Ramos (cell line): ENCODE measurements around the gene SP4.

Experiments
- in situ Hi-C: fragments of 300-500 bp; cut with MboI; formaldehyde crosslinking; loops from one replicate; pipeline ENCODE4 v1.14.3; 2022; ENCODE audit warnings: low sequenced_read_pairs; ENCODE audit not compliant: unreplicated experiment

SP4 gene

DNA sequence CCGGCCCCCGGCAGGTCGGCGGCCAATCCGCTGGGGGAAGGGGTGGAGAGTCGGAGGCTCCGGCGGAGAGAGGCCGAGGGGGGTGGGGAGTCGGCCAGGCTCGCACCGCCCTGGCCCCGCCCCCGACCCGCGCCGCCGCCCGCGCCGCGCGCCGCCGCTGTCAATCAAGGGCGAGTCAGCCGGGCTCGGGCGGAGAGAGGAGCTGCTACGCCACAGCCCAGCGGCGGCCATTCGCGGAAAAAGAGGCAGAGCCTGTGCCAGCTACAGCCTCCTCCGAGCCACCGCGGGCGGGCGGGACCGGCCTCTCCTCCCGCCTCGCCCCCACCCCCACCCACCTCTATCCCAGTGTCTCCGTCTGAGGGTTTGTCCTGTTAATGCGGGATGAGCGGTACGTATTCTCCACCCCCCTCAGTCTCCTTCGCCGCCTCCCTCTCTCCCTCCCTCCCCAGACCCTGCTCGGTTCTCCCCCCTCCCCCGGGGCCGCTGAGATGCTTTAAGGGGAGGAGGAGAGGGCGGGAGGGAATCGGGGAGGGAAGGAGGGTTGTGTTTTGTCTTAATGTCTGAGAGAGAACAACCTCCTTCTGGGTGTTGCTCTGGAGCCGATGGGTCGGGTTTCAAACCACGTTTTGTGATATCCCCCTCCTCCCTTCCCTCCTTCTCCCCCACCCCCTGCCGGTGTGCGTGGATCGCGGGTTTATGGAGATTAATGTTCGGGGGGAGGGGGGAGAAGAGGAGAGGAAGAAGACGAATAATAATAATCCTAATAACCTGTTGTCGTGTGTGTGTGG, at the start of gene SP4:
TSS of gene SP4 (plus strand) at position 213 of the 788 bp plus-strand sequence. CDS start at position 382, 169 bp downstream.
- in situ Hi-C loops, result no loop called here

DNA sequence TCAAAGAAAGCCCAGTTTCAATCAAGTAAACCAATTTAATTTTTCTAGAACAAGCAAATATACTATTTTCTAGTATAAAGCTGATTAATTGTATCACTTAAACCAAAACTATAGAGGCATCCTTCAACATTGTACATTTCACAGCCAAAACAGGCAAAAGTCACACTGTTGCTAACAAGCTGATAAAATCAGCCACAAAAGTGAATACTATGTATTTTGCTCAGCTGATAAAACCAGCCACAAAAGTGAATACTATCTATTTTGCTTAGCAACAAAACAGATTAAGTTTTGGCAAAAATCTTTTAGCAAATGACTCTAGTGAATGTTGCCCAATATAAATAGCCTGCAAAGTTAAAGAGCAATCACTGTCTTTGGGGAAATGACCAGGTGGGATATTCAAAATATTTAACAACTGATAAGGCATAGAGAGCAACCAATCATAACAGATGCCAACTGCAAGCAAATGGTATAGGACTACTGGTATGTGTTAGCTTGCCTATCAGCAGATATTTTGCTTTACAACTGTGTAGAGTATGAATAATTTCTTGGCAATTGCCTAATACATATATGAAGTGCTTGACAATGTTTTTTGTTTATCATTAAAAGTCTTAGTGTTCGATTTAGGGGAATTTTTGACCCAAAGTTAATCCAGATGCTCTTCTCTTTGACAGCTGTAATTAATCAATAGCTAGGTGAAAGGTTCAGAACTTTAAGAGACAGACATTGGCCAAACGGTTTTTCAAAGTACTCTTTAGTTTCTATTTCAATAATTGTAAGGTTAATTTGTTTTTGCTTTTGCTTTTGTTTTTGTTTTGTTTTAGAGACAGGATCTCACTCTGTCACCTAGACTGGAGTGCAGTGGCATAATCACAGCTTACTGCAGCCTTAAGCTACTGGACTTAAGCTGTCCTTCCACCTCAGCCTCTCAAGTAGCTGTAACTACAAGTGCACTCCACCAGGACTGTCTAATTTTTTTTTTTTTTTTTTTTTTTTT, 44.4 kb upstream of the SP4 start:
- in situ Hi-C loops, result no loop called here

DNA sequence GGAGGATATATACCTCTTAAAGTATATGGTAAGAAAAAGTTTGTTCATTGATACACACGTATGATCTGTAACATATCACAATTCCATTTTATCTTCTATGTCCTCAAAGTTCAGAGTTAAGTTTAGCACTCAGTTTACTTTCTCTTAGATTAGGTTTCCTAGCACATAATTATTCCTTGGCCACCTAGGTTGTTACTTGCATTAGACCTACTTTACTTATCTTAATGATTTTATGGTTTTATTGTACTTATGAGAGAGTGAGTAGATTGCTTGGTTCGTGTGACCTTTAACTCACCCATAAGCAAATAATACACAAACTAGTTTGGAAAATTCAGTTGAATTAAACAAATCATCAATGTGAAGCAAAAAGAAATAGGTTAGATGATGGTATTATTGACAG, 33.9 kb upstream of the SP4 start:
- in situ Hi-C loops, result no loop called here

DNA sequence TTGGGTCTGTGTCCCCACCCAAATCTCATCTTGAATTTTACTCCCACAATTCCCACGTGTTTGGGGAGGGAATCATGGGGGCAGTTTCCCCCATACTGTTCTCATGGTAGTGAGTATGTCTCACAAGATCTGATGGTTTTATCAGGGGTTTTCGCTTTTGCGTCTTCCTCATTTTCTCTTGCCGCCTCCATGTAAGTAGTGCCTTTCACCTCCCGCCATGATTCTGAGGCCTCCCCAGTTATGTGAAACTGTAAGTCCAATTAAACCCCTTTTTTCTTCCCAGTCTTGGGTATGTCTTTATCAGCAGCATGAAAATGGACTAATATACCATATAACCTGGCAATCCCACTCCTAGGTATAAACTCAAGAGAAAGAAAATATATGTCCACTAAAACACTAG, 25.9 kb upstream of the SP4 start:
- in situ Hi-C loops, result no loop called here

DNA sequence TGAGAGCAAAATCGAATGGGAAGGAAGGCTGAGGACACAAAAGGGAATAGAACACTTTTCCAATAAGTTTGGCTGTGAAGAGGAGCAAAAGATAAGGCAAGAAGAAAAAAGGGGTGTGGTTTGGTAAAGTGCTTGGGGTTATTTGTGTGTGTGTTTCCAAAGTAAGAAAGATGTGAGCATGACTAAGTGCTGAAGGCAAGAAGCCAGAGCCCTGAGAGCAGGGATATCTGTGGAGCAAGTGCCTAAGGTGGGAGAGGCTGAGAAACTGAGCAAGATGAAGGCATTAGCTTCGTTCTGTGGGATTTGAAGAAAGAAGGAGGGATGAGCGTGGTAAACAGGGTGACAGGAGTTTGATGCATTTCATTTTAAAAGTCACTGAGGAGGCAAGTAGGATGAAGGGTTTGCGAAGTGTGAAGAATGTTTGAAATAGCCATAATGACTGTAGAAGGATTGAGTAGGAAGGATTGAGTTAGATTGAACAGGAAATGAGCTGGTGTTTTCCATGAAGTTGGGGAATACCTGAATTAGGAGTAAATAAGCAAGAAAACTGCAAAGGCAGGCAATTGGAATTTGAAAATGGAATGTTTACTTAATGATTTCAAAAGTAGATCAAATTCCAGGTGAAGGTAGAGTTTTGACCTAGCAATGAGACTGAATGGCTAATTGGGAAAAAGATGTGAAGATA, 19.9 kb upstream of the SP4 start:
- in situ Hi-C loops, result no loop called here

DNA sequence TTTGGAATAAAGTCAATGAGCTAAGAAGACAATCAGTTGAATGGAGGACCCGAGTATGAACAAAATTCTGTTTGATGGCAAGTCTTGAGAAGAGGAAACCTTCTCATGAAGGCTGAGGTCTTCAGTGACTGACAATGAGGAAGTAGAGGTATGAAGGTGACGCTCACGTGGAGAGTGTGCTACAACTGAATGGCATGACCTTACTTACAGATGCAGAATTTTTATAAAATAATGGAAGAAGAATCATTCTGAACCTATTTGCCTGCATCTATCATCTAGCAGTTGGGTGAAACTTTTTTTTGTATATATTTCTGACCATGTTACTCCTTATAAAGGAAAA, 19.4 kb upstream of the SP4 start:
- in situ Hi-C loops, result no loop called here

DNA sequence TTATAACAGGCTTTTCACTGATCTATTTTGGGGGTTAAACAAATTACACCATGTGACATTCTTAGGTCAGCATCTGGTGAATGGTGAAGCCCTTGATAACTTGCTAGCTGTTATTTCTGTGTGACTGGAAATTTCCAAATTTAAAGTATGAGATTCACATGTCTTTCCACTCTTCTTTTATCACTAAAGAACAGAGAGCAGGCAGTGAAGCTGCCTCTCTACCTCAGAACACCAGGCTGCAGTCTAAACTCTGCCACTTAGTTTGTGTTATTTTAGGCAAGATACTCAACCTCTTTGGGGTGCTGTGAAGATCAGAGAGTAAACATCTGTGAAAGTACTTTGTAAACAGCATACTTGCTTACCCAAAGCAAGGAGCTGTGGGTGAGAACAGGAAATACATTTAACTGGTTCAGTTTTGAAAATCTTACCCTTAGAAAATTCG, 15.5 kb upstream of the SP4 start:
- in situ Hi-C loops, result no loop called here

DNA sequence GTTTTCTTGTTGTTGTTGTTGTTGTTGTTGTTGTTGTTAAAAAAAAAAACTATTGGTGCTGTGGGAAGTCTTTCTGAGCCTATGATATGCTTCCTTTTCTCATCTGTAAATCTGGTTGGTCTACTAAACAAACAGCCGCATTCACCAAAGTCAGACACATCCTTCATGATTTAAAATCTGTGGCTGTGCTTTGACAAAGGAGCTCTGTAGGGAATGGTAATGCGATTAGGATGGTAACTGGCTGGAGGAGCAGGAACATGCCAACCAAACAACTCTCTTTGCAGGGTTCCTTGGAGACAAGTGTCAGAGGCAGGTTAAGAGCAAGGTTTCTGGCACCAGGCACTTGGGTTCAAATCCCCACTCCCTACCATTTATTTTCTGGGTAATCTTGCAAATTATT, 14.9 kb upstream of the SP4 start:
- in situ Hi-C loops, result no loop called here

DNA sequence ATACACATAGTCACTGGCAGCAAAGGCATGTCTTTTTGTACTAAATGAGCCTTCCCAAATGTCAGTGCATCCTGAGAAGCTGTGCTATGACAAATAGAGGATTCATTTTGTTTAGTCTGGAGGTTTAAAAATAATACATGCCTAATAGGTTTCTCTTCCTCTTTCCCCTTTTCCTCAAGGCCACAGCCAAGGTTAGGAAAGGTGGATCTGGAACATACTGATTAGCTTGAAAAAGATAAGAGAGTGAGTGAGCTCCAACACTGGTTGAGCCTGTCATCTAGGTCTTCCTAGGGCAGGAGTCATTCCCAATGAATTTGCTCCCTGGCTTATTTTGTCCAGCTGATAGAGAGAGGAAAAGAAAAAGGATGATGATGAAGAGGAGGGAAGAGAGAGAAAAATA, 14.4 kb upstream of the SP4 start:
- in situ Hi-C loops, result no loop called here

DNA sequence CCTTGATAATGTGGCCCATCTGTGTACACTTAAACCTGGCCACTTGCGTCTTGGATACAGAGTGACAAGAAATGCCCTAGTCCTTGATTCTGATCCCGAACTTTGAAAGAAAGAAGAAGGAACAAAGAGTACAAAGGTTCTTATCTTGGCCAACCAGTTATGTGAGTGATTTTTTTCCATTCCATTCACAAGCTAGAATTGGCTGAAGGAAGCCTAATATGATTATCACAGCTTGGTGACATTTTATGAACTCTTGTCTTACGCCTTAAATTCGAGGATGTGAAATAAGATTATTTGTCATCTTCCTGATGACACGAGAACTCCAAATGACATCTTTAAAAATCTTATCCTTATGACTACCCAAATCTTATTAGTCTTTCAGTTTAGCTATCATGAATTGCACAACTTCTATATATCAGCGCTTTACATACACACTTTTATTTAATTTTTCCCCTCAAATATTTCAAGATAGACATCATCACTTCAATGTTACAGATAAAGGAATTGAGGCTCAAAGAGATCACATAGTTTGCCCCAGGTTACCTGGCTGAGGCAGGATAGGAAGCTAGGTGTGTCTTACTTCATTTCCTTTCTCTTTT, 13.0 kb upstream of the SP4 start:
- in situ Hi-C loops, result no loop called here

DNA sequence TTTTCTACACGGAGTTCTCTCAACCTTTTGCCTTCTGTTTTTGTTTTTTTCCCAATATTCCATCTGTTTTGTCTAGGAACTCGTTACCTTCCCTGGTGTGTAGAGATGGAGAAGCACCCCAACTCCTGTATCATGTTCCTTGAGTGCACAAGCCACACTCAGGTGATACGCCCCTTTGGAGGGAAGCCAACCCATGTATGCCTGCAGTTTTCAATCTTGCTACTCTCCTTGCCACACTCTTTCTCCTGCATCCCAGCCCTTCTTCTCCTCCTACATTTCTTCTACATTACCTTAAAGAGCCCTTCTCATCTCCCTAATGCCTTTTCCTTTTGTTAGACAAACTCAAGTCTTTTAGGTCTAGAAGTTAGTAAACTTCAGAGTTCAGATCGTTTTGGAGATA, 10.2 kb upstream of the SP4 start:
- in situ Hi-C loops, result no loop called here

DNA sequence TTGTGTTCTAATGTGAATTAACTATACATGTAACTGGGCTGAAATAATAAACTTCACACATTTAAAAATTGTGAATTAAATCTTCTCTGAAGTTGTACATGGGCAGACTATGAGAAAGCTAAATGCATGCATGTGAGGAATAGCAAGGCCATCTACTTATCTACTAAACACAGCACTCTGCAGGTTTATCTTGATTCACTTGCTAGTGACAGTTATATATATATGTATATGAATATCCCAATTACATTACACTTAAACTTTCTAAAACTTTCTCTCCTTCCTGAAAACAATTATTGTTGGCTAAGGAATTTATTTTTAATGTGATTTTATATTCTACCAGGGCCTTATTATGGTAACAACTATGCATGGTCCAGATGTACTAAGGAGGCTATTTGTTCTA, 5.1 kb upstream of the SP4 start:
- in situ Hi-C loops, result no loop called here

DNA sequence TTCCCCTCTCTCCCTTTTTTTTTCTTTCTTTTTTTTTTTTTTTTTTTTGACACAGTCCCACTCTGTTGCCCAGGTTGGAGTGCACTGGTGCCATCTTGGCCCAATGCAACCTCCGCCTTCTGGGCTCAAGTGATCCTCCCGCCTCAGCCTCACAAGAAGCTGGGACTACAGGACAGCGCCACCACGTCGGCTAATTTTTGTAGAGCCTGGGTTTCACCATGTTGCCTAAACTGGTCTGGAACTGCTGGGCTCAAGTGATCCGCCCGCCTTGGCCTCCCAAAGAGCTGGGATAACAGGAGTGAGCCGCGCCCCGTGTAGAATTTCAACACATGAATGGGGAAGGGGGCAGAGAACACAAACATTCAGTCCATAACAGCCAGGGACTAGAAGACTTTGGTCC, 2.6 kb upstream of the SP4 start:
- in situ Hi-C loops, result no loop called here

DNA sequence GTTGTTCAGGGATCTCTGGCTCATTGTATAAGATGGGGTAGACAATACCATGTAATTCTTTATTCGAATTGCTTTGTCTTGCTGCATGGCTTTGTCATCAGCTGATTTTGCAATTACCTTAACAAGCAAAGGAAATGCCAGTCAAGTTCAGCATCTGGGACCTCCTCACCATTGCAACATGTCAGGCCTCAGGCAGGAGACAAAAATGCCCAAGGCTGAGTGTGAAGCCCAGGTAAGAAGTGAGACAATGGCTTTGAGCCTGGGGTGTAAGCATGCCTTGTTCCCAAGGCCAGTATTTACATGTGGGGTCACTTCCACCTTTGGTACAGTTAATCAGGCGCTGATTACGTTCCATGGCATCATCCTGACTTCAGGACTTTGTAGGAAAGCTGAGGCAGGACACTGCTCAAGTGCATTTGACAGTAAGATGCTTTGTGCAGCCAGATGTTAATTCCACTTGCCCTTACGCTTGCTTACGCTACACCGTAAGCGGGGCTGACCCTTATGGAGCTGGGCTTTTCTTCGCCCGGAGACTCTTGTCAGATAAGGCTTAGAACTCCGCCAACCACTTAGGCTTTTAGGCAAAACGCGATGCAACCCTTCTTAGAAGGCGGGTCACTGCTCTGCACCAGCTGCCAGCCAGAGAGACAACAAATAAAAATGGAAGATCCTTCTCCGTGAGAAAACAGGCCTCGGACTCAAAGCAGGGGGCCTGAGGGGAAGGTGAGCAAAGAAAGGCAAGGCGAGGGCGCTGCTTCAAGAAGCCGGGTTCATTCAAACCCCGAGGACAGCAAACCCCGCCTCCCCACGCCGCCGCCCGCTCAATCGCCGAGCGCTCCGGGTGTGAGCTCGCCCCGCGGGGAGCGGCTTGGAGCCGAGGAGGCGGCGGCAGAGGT, 1.3 kb upstream of the SP4 start:
- in situ Hi-C loops, result no loop called here

DNA sequence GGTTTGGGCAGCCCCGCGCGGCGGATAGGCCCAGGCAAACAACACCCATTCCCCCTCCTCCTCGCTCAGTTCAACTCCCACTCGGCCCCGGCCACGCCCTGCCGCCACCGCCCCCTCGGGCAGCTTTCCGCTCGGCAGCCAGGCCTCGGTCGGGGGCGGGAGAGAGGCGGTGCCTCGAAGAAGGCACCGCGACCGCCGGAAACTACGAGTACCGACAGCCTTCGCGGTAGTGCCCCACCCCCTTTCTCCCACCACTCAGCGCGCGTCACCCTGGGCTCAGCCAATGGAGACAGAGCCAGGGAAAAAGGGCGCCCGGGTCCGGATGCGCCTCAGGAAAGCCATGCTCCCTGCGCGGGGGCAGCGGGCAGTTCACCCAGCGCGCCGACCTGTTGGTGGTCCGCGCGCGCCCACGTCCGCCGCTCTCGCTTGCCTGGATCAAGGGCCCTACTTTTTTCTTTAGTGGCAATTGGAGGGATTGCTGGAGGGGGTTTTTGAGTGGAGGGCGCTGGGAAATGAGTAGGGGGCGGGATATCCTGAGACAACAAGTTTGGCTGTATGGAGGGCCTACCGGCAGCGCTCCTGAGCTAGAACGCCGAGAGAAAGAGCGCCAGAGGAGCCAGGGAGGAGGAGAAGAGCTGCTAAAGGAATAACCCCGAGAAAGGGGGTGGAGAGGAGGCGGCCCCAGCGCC, 557 bp upstream of the SP4 start:
- in situ Hi-C loops, result no loop called here

DNA sequence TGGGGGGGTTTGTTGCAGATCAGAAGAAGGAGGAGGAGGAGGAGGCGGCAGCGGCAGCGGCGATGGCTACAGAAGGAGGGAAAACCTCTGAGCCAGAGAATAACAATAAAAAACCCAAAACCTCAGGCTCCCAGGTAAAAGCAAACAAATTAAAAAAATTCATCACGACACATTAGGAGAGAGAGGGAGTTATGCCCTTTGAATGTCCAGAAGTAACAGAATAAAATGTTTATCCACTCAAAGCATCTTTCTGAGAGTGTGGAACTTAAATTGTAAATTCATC, 717 bp downstream of the SP4 start:
- in situ Hi-C loops, result no loop called here

DNA sequence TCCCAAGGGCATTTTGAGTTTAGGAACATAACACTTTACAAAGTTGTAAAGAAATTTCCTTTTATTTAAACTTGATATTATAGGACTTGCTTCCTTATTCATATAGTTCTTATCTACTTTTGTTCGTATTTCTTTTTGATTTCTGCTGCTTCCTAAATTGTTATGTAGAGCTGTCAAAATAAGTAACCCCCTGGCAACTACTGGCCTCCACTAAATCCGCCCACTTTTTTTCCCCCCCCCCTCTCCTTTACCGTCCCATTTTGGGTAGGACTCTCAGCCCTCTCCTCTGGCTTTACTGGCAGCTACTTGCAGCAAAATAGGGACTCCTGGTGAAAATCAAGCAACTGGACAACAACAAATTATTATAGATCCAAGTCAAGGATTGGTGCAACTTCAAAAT, 1.1 kb downstream of the SP4 start:
- in situ Hi-C loops, result no loop called here

DNA sequence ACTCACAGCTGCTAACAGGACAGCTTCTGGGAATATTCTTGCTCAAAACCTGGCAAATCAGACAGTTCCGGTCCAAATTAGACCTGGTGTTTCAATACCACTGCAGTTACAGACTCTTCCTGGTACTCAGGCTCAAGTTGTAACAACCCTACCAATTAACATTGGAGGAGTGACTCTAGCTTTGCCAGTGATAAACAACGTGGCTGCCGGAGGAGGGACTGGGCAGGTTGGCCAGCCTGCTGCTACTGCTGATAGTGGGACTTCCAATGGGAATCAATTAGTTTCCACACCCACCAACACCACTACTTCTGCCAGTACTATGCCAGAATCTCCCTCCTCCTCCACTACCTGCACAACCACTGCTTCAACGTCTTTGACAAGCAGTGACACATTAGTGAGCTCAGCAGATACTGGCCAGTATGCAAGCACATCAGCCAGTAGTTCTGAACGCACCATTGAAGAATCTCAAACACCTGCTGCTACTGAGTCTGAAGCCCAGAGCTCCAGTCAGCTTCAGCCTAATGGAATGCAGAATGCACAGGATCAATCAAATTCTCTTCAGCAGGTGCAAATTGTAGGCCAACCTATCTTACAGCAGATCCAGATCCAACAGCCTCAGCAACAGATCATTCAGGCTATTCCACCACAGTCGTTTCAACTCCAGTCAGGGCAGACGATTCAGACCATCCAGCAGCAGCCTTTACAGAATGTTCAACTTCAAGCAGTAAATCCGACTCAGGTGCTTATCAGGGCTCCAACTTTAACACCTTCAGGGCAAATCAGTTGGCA, 2.1 kb downstream of the SP4 start:
- in situ Hi-C loops, result no loop called here
